ENCODE data around the gene LKAAEAR1.

- TF ChIP-seq CTCF (conservative IDR thresholded peaks at IDR 0.05; ENCODE audit: low read length) (no peak), EZH2phosphoT487 (IDR thresholded peaks at IDR 0.05; ENCODE audit: borderline replicate concordance, low read depth, low read length) (no peak)
Observed at GRCh38 chr20:64119681-64120341, 35.6 kb upstream of the LKAAEAR1 start.

All from OCI-LY7 (cell line).